Esophagus mucosa (tissue), 1 donor: ENCODE results near the gene MAP3K8. TPM values are rescaled to one million over a fixed set of nuclear protein-coding genes. Genes with fewer than 3 reads are reported as not detected.

Experiments used
- ATAC-seq: fragments of 200-7000 bp; cut with Tn5 transposase; one replicate; pipeline ENCODE4 v1.9.1; 2020
- total RNA-seq: library from RNA; stranded (reverse); gene quantifications from one replicate; pipeline ENCODE4 v1.2.4, GENCODE V29; 2023
- donor health status: DM: yes; HTN: yes; CAD: no.

The MAP3K8 gene
- total RNA-seq: 22.1 TPM

- peak; percentile 81 for ATAC-seq
Observed at GRCh38 chr10:30433730-30434272, at the start of gene MAP3K8. TSS of gene MAP3K8 (plus strand) at chr10:30434184. CDS start at chr10:30438939, 4,755 bp downstream.

- ATAC-seq: peak; percentile 88
Observed at GRCh38 chr10:30384701-30385201, 49.2 kb upstream of the MAP3K8 start.

- ATAC-seq: peak; percentile 45
Observed at GRCh38 chr10:30386801-30387588, 47.0 kb upstream of the MAP3K8 start.

- peak; percentile 53 for ATAC-seq
Observed at GRCh38 chr10:30387646-30388243, 46.2 kb upstream of the MAP3K8 start.

GRCh38 chr10:30389543-30389942, 44.4 kb upstream of the MAP3K8 start:
- no peak for ATAC-seq

- no peak for ATAC-seq
Observed at GRCh38 chr10:30390207-30390606, 43.8 kb upstream of the MAP3K8 start.

- ATAC-seq: no peak
Observed at GRCh38 chr10:30391266-30391665, 42.7 kb upstream of the MAP3K8 start.

- peak; percentile 99 for ATAC-seq
Observed at GRCh38 chr10:30392564-30392990, 41.4 kb upstream of the MAP3K8 start.

GRCh38 chr10:30396293-30396692, 37.7 kb upstream of the MAP3K8 start:
- ATAC-seq: no peak

- ATAC-seq: no peak
Observed at GRCh38 chr10:30396698-30397097, 37.3 kb upstream of the MAP3K8 start.

GRCh38 chr10:30398193-30398592, 35.8 kb upstream of the MAP3K8 start:
- no peak for ATAC-seq

- no peak for ATAC-seq
Observed at GRCh38 chr10:30398788-30399187, 35.2 kb upstream of the MAP3K8 start.

- ATAC-seq: peak; percentile 18
Observed at GRCh38 chr10:30403494-30403893, 30.5 kb upstream of the MAP3K8 start.

- no peak for ATAC-seq
Observed at GRCh38 chr10:30404540-30404939, 29.4 kb upstream of the MAP3K8 start.

- no peak for ATAC-seq
Observed at GRCh38 chr10:30411263-30411662, 22.7 kb upstream of the MAP3K8 start.

GRCh38 chr10:30412901-30413300, 21.1 kb upstream of the MAP3K8 start:
- no peak for ATAC-seq

GRCh38 chr10:30413996-30414576, 19.9 kb upstream of the MAP3K8 start:
- ATAC-seq: peak; percentile 87

- ATAC-seq: no peak
Observed at GRCh38 chr10:30415593-30415992, 18.4 kb upstream of the MAP3K8 start.

GRCh38 chr10:30417301-30417700, 16.7 kb upstream of the MAP3K8 start:
- no peak for ATAC-seq

- ATAC-seq: no peak
Observed at GRCh38 chr10:30420266-30420665, 13.7 kb upstream of the MAP3K8 start.

- no peak for ATAC-seq
Observed at GRCh38 chr10:30420766-30421165, 13.2 kb upstream of the MAP3K8 start.

GRCh38 chr10:30422151-30422695, 11.8 kb upstream of the MAP3K8 start:
- no peak for ATAC-seq
